Putamen (tissue), 1 donor: ENCODE measurements around the gene SMIM23.
"Not testable (repeated sequence)": the region's sequence is repeated elsewhere in the genome, so short reads cannot be mapped to it uniquely, and the experiment has no call there.

ENCODE experiments used
- DNase-seq: peaks from one replicate; pipeline ENCODE4 v3.0.0-alpha.2; 2016; ENCODE audit warnings: low spot score

The SMIM23 gene

DNA sequence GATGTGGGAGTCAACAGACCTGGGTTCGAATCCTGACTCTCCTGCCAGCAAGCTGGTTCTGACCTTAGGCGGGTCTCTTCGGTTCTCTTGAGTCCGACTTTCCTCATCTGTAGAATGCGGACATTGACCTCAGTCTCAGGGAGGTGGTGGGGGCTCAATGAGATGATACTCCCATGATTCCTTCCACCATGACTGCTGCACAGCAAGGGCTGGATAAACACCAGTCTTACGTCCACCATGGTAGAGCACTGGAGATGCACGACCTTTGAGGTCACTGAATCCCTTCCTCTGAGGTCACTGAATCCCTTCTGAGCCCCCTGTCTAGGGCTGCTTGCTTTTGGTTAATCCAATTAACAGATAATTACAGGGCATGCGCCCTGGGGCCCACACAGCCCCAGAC lies 12.5 kb upstream of the SMIM23 start:
- DNase-seq, result no peak

GRCh38 chr5:171774418-171774817 lies 11.2 kb upstream of the SMIM23 start:
- no peak for DNase-seq

- DNase-seq, result no peak
Measured at GRCh38 chr5:171776213-171776612, 9.4 kb upstream of the SMIM23 start.

GRCh38 chr5:171776770-171777759 lies 8.6 kb upstream of the SMIM23 start:
- DNase-seq, result no peak

- DNase-seq, result not testable (repeated sequence)
Measured at GRCh38 chr5:171781744-171782143, 3.9 kb upstream of the SMIM23 start.

DNA sequence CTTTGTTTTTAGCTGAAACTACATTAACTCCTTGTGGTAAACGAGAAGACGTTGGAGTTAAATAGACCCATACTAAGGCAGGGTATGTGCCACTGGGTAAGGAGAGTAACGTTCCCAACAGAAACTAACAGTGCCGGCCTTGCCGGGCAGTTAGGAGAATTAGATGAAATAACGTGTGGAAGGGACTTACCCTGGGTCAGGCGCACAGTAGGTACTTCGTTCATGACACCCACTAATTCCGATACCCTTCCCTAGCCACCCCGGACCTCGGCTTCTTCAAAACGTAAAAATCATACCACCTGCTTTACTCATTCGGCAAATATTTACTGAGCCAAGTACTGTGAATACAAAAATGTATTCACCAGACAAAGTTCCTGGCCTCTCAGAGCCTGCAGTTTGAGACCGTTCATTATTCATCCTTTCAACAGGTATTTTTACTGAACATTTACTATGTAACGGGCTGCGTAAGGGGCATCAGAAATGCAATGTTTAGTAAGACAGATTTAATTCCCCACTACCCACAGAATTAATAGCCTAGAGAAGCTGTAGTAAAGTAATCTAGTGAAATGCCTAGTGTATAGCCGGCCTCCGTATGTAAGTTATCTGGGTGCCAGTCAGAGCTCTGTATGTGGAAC lies 3.2 kb upstream of the SMIM23 start:
- DNase-seq, result no peak

DNA sequence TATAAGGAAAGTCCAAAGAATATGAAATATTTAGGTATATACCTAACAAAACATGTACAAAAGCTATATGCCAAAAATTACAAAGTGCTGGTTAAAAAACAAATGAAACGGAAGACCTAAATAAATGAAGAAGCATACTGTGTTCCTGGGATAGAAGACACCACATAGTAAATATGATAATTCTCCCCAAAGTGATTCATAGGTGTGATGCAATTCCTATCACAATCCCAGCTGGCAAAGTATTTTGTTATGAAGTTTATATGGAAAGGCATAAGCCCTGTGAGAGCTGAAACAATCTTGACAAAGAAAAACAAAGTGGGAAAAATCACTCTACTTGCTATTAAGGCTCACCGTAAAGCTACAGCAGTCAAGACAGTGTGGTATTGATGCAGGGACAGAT lies 2.6 kb upstream of the SMIM23 start:
- DNase-seq, result no peak

DNA sequence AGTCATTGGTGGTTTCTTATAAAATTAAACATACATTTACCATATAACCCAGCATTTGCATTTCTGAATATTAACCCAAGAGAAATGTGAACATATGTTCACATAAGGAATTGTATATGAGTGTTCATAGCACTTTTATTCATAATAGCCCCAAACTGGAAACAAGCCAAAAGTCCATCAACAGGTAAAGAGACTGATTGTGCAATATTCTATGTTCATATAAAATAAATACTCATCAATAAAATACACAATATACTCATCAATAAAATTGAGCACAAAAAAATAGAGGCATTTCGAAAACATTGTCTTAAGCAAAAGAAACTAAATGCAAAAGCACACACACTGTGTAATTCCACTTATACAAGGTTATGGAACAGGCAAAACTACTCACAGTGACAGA lies 3.7 kb downstream of the SMIM23 start:
- DNase-seq, result no peak

GRCh38 chr5:171790408-171790807 lies 4.8 kb downstream of the SMIM23 start:
- DNase-seq, result no peak

GRCh38 chr5:171794470-171794960 lies 8.9 kb downstream of the SMIM23 start:
- DNase-seq, result no peak

DNA sequence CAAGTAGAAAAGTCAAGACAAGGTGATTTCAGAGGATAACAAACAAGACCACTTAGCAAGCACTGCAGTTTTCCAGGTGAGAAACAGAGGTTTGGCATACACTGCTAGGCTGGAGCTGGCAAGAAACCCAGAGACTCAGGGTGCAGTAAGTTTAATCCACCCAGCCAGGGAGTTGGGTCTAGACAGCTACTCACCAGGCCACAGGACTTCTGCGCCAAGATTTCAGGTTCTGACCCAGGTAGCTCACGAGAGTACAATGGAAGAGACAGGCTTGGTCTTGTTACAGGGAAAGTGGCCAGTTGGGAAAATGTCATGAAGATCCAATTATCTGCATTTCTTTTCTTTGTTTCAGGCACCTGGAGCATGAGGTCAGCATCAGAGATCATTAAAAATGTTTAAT lies 9.8 kb downstream of the SMIM23 start:
- no peak for DNase-seq

DNA sequence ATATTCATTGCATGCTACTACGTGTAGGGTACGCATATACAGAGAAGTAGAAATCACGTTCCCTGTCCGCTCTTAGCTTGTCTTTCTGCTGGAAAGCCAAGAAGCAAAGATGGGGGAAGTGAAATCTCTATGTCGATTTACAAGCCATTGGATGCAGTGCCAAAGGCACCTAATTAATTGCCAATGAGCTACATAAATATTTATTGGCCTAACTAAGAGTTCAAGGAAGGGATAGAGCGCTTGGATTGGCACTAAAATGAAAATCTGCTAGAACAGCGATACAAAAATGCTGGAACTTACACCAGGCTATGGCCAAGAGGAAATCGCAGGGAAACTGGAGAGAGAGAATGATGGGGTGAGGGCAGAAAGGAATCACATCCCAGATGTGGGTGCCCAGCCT lies 10.8 kb downstream of the SMIM23 start:
- DNase-seq, result no peak

DNA sequence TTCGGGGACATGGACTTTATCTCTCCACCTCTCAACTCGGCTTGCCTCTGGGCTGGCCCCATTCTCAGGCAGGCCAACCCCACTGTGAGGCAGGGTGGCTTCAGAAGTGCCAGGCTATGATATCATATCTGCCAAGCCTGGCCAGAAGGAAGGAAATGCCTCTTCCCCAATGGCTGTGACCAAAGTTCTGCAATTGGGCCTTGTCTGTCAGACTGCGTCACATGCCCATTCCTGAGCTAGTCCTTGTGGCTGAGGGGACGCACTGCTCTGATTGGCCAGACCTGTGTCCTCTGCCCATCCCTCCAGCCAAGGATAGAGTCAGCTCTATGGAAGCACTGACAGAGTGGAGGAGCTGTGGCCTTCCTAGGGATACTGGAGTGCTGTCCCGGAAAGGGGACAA lies 11.9 kb downstream of the SMIM23 start:
- no peak for DNase-seq

- DNase-seq, result no peak
Measured at GRCh38 chr5:171798418-171798817, 12.8 kb downstream of the SMIM23 start.

DNA sequence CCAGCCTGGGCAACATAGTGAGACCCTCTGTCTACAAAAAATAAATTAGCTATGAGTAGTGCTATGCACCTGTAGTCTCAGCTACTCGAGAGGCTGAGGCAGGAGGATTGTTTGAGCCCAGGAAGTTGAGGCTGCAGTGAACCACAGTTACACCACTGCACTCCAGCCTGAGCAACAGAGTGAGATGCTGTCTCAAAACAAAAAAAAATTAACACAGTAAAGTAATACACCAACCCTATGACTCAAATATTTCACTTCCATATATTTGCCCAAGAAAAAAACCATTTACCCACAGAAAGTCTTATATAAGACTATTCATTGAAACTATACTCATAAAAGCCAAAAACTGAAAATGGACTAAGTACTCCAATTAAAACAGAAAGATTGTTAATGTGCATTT lies 16.2 kb downstream of the SMIM23 start:
- no peak for DNase-seq

- no peak for DNase-seq
Measured at GRCh38 chr5:171805746-171806145, 20.1 kb downstream of the SMIM23 start.

DNA sequence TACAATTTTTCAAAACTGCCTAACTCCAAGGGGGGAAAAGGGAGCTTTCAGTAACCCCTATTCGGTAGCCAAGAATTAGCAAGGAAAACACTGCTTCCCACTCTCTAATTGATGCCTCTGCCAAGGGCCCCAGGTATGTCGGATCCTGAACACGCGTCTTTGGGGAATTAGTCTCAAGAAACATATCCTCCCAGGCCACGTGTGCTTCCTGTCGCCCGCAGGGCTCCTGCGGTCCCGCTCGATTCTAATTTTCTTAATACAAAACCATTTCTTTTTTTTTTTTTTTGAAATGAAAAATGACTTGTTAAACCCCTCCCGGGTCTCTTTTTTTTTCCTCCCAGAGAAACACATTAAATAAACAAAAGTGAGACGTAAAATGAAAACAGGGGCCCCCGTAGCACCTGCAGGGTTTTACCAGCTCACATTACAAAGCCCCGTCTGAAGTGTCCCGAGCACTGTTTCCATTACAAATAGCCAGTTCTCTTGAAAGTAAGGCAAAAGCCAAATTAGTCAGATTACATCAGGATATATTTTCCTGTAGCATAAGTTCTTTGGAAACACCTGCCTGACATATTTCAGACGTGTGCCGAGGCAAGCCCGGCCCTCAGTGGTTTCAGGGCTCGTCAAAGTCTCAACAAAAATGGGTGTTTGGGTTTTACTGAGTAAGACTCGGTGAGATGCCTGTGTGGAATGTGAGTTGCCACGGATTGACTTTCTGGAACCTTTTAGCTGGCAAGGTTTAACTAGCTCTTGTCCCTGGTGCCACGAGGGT lies 21.5 kb downstream of the SMIM23 start:
- no peak for DNase-seq

DNA sequence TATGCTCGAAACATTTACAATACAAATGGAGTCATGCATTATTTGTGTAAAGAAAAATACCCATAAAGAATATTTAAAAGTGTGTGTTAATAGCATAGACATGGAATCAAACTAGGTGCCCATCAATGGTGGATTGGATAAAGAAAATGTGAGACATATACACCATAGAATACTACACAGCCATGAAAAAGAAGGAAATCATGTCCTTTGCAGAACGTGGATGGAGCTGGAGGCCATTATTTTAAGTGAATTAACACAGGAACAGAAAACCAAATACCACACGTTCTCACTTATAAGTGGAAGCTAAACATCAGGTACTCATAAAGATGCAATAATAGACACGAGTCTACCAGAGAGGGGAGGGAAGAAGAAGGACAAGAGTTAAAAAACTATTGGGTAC lies 22.8 kb downstream of the SMIM23 start:
- no peak for DNase-seq

DNA sequence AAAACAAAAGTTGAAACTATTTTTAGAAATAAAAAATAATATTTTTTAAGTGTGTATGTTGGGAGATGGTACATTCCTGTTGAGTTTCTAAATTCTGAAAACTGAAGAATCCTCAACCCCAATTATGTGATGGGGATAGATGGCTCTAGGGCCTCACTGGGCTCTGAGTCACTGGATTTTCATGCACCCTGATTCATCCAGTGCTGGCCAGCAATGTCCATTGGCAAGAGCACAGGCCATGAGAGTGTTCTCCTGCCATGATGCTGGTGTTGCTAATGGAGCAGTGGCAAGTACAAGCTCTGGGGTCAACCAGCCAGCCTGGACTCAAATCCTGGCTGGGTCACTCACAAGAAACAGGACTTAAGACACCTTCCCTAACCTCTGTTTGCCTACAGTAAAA lies 23.3 kb downstream of the SMIM23 start:
- no peak for DNase-seq

- DNase-seq, result no peak
Measured at GRCh38 chr5:171810227-171810626, 24.6 kb downstream of the SMIM23 start.

DNA sequence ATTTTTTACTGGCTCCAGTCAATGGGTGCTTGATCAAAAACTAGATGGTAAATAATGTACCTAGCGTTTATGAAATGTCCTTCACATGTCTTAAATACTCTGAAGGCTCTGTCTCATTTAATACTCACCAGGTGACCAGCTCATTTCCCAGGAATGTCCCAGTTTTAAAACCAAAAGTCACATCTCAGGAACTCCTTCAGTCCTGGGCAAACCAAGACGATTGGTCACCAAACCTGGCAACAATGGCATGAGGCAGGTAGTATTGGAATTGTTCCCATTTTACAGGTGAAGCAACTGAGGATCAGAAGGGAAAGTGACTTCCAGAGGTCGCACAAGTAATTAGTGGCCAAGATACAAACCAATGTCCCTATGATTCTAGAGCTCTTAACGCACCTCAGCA lies 27.7 kb downstream of the SMIM23 start:
- DNase-seq, result no peak

GRCh38 chr5:171813813-171814490 lies 28.3 kb downstream of the SMIM23 start:
- no peak for DNase-seq
